HG02678 (cell line): ENCODE results near the gene WDR27.

Experiments
- ATAC-seq: cut with Tn5 transposase; IDR thresholded peaks from one replicate; pipeline ENCODE4 v1.9.1; 2021; ENCODE audit warnings: mild to moderate bottlenecking, moderate library complexity; ENCODE audit not compliant: unreplicated experiment

WDR27 gene

GRCh38 chr6:169641461-169642085 lies 60.3 kb downstream of the WDR27 start:
- no peak for ATAC-seq

DNA sequence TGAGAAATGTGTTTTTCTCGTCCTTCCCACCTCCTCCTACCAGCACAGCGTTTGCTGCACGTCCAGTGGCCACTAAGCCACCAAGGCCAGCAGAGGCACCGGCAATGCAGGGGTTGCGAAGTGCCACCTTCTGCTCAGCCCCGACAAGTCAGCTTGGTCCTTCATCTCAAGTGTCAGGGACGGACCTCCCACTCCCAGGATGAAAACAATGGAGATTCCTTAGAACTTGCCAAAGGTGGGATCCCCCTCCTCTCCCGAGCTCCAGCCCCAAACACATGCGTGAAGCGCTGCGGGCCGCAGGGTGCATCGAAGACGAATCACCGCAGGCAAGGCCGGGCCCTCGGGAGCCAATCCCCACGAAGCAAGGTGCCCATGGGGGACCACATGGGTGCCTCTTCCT lies 60.8 kb downstream of the WDR27 start:
- no peak for ATAC-seq

- ATAC-seq = no peak
These were observed 61.4 kb downstream of the WDR27 start for GRCh38 chr6:169640351-169640852.

DNA sequence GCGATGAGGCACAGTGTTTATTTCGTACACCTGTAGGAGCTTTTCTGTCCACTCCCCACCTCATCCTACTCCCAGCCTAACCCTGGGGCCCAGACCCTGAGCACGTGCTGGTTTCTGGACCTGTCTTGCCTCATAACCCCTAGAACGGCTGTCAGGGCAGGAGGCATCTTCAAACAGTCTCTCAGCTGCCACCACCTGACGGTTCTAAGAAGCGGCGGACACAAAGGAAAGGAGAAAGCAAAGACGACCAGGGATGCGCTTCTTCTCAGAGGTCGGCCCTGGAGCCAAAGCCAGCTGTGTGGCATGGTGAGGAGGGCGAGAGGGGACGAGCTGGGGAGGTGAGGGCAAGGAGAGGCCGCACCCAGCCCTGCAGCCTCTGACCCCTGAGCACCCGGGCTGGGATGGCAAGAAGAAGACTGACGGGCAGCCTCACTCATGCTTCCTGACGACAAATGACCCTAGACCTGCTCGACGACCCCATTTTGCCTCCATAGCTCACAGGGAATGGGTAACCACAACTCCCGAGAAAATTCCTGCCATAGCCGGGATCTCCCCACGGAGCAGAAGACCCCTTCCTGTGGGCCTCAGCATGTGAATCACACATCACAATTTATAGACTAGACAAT lies 62.1 kb downstream of the WDR27 start:
- ATAC-seq = no peak

DNA sequence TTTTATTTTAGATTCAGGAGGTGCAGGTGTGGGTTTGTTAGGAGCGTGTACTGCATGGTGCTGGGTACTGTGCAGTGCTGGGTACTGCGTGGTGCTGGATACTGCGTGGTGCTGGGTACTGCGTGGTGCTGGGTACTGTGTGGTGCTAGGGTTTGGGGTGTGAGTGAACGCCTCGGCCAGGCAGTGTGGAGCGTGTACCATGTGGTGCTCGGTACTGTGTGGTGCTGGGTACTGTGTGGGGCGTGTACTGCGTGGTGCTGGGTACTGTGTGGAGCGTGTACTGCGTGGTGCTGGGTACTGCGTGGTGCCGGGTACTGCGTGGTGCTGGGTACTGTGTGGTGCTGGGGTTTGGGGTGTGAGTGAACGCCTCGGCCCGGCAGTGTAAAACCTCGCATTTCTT lies 62.9 kb downstream of the WDR27 start:
- no peak for ATAC-seq

DNA sequence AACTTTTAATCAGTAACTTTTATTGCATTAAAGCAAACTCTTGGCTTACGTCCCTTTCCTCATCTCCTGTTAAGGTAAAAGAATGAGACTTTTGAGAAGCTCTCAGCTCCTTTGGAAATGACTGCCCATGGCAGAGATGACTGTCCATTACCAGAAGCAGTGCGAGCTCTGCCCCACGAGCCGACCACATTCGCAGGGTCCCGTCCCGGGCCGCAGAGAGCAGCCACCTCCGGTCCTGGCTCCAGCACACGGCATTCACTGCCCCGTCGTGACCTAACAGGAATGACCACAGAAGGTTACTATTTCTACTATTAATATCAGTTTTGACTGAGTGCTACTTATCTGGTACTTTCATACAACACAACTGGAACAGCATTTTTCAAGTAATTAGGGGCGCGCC lies 63.4 kb downstream of the WDR27 start:
- ATAC-seq = no peak

- ATAC-seq = no peak
These were observed 66.5 kb downstream of the WDR27 start for GRCh38 chr6:169635345-169635744.

DNA sequence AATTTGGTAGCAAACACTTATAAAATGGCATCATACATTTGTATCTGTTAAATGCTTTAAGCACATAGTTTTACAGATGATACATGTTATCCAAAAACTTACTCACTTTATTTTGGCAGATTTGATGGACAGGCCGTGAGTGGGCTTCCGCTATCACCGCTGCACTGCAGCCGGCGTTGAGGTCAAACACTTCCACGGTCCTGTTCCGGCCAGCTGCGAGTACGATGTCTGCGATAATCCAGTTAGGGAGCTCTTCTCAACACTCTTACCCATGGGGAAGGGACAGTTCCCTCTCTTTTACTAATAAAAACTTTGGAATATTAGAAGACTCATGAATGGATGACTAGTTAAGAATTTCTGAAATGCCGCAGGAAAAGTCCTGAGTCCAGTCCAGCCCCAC lies 69.0 kb downstream of the WDR27 start:
- ATAC-seq = no peak

GRCh38 chr6:169629256-169629655 lies 72.6 kb downstream of the WDR27 start:
- ATAC-seq = no peak

GRCh38 chr6:169627736-169628607 lies 73.9 kb downstream of the WDR27 start:
- no peak for ATAC-seq

GRCh38 chr6:169626649-169627048 lies 75.2 kb downstream of the WDR27 start:
- no peak for ATAC-seq

GRCh38 chr6:169626169-169626568 lies 75.7 kb downstream of the WDR27 start:
- no peak for ATAC-seq

GRCh38 chr6:169625376-169625775 lies 76.5 kb downstream of the WDR27 start:
- no peak for ATAC-seq

- no peak for ATAC-seq
These were observed 77.0 kb downstream of the WDR27 start for GRCh38 chr6:169624785-169625184.

DNA sequence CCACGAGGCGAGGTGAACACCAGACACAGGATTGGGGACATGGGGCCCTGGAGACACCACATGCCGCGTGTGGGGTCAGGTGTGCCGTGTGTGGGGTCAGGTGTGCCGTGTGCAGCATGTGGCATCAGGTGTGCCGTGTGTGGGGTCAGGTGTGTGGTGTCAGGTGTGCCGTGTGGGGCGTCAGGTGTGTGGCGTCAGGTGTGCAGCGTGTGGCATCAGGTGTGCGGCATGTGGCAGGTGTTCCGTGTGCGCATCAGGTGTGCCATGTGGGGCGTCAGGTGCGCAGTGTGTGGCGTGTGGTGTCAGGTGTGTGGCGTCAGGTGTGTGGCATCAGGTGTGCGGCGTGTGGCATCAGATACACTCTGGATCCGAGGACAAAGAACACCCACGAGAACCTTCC lies 77.9 kb downstream of the WDR27 start:
- ATAC-seq = no peak

- no peak for ATAC-seq
These were observed 78.5 kb downstream of the WDR27 start for GRCh38 chr6:169623343-169623742.

DNA sequence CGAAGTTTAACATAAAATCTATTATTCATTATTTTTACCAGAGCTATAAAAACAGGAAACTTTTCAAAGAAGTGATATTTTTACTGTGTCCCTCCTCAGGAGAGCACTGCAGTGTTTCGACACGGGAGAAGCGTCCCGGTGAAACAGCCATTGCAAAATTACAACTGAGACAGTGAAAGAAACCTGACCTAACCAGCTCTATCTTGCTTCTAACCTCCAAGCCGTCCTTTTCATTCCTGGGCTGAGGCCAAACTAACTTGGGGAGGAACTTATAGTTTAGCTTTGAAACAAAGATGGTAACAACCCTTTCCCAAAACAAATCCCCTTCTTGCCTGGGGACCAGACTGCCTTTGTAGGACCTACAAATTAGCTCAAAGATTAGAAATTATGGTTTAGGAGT lies 79.2 kb downstream of the WDR27 start:
- ATAC-seq = no peak

DNA sequence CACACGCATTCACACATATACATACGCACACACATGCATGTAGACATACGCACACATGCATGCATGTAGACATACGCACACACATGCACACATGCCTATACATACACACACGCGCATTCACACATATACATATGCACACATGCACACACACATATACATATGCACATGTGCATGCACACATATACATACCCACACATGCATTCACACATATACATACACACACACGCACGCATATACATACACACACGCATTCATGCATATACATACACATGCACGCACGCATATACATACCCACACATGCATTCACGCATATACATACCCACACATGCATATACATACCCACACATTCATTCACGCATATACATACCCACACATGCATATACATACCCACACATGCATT lies 80.5 kb downstream of the WDR27 start:
- ATAC-seq = no peak

GRCh38 chr6:169620171-169621130 lies 81.4 kb downstream of the WDR27 start:
- no peak for ATAC-seq

DNA sequence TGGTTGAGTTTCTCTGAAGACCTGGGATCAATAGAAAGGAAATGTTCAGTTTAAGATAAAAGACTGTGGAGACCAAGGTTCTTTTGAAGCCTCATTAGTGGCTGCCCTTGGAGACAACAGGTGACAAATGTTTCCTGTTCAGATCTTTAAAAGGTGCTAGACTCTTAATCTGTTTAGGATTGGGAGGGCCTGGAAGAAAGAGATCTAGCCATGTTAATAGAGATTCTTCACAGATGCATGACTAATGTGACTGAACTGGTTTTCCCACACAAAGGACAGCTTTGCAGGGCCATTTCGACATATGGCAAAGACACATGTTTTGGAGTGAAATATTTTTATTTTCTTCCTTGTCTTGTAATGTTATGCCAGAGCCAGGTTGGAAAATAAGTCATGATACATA lies 82.2 kb downstream of the WDR27 start:
- ATAC-seq = no peak
